SK-N-SH (cell line): Measurements from ENCODE around the gene TAOK2. TPM values are rescaled to one million over a fixed set of nuclear protein-coding genes. Genes with fewer than 3 reads are reported as not detected.

ENCODE experiments used
- CTCF ChIA-PET: fragments of 300-600, 350-600 bp; formaldehyde crosslinking; extraction: SDS; loops from one replicate; lab custom pipeline; 2021; lab: Yijun Ruan, JAX
- POLR2A ChIA-PET: fragments of 350-600 bp; sonication (Branson Sonifier 250); formaldehyde crosslinking; extraction: SDS; loops from one replicate; lab custom pipeline; 2020; ENCODE audit warnings: antibody characterized with exemption, inconsistent platforms; lab: Yijun Ruan, JAX
- DNase-seq: peaks from one replicate; pipeline ENCODE4 v3.0.0; 2012
- H2AFZ ChIP-seq: fragments of 200-600 bp; sonication (generic); 2 replicates; pipeline ENCODE4 v1.8.1; 2016; ENCODE audit warnings: antibody characterized with exemption, mild to moderate bottlenecking, low read depth
- H3F3A ChIP-seq: fragments of 200-600 bp; sonication (generic); replicated peaks from 2 replicates; pipeline ENCODE3; 2016; ENCODE audit warnings: antibody characterized with exemption, mild to moderate bottlenecking; ENCODE audit not compliant: insufficient read depth
- H3K27ac ChIP-seq, 2 experiments: fragments of 200-500 bp in 1 of 2; fragments of 200-600 bp in 1 of 2; sonication (Bioruptor generic) in 1 of 2; sonication (generic), shearing (Covaris generic) in 1 of 2; 2 replicates each; pipeline versions ENCODE4 v1.5.1 to v1.6.1; 2014 to 2016; ENCODE audit warnings: low read depth in 2 of 2, inconsistent platforms in 1 of 2, low read length in 1 of 2, mild to moderate bottlenecking in 1 of 2, mixed read lengths in 1 of 2
- H3K27me3 ChIP-seq: fragments of 200-600 bp; sonication (generic), shearing (Covaris generic); 2 replicates; pipeline ENCODE4 v1.6.1; 2016; ENCODE audit warnings: mixed run types; ENCODE audit not compliant: insufficient read depth
- H3K36me3 ChIP-seq, 2 experiments: fragments of 200-500 bp in 1 of 2; fragments of 200-600 bp in 1 of 2; sonication (Bioruptor generic) in 1 of 2; sonication (generic) in 1 of 2; replicated peaks in 1 of 2; 2 replicates each; pipeline versions ENCODE3 to v1.5.1; 2014 to 2016; ENCODE audit warnings: low read length in 1 of 2, mild to moderate bottlenecking in 1 of 2; ENCODE audit not compliant: insufficient read depth in 2 of 2, control insufficient read depth in 1 of 2
- H3K4me1 ChIP-seq, 2 experiments: fragments of 200-500 bp in 1 of 2; fragments of 200-600 bp in 1 of 2; sonication (Bioruptor generic) in 1 of 2; sonication (generic), shearing (Covaris generic) in 1 of 2; 2 replicates each; pipeline versions ENCODE4 v1.5.1 to v1.6.1; 2014 to 2016; ENCODE audit warnings: low read depth in 1 of 2, low read length in 1 of 2, mixed run types in 1 of 2; ENCODE audit not compliant: insufficient read depth in 2 of 2, control insufficient read depth in 1 of 2
- H3K4me2 ChIP-seq: fragments of 200-600 bp; sonication (generic), shearing (Covaris generic); 2 replicates; pipeline ENCODE4 v1.6.1; 2017; ENCODE audit warnings: mixed run types
- H3K4me3 ChIP-seq, 2 experiments: fragments of 200-500 bp in 1 of 2; fragments of 200-600 bp in 1 of 2; sonication (Bioruptor generic) in 1 of 2; sonication (generic), shearing (Covaris generic) in 1 of 2; 2 replicates each; pipeline versions ENCODE4 v1.5.1 to v1.8.1; 2014 to 2016; ENCODE audit warnings: low read depth in 2 of 2, inconsistent platforms in 1 of 2, low read length in 1 of 2, mild to moderate bottlenecking in 1 of 2, mixed read lengths in 1 of 2, moderate library complexity in 1 of 2
- H3K79me2 ChIP-seq: fragments of 200-600 bp; sonication (generic); 2 replicates; pipeline ENCODE4 v1.8.1; 2017; ENCODE audit warnings: mild to moderate bottlenecking; ENCODE audit not compliant: insufficient read depth
- H3K9ac ChIP-seq: fragments of 200-600 bp; sonication (generic); 2 replicates; pipeline ENCODE4 v1.6.1; 2017; ENCODE audit warnings: mixed run types
- H3K9me2 ChIP-seq: fragments of 200-600 bp; sonication (generic); 2 replicates; pipeline ENCODE4 v1.6.1; 2017; ENCODE audit warnings: mixed run types
- H3K9me3 ChIP-seq: fragments of 200-600 bp; sonication (generic); 2 replicates; pipeline ENCODE4 v1.6.1; 2017; ENCODE audit warnings: mixed run types, mild to moderate bottlenecking, moderate library complexity
- H4K20me1 ChIP-seq: fragments of 200-600 bp; sonication (generic); 2 replicates; pipeline ENCODE4 v1.6.1; 2017; ENCODE audit warnings: mild to moderate bottlenecking, mixed run types; ENCODE audit not compliant: insufficient read depth
- EP300 ChIP-seq, 2 experiments: IDR thresholded peaks; 2 replicates each; pipeline versions ENCODE4 v1.4.0 to v1.6.1; 2012; ENCODE audit warnings: borderline replicate concordance in 1 of 2, low read depth in 1 of 2, low read length in 1 of 2
- FOSL2 ChIP-seq: IDR thresholded peaks from 2 replicates; pipeline ENCODE4 v1.4.0; 2012; ENCODE audit warnings: low read depth, mild to moderate bottlenecking, moderate library complexity, borderline replicate concordance
- FOXJ3 ChIP-seq: sonication (generic); formaldehyde crosslinking; IDR thresholded peaks from 2 replicates; pipeline ENCODE4 v1.5.1; 2020; ENCODE audit warnings: mild to moderate bottlenecking, missing genetic modification reagents
- GABPA ChIP-seq: IDR thresholded peaks from 2 replicates; pipeline ENCODE4 v1.4.0; 2012; ENCODE audit warnings: low read depth, mild to moderate bottlenecking
- GATA2 ChIP-seq: sonication (generic); formaldehyde crosslinking; IDR thresholded peaks from 2 replicates; pipeline ENCODE4 v1.5.0; 2020; ENCODE audit warnings: mild to moderate bottlenecking, missing genetic modification reagents
- JUND ChIP-seq: IDR thresholded peaks from 2 replicates; pipeline ENCODE4 v1.4.0; 2012
- MEF2A ChIP-seq: IDR thresholded peaks from 2 replicates; pipeline ENCODE4 v1.4.0; 2012; ENCODE audit warnings: low read depth, borderline replicate concordance
- POLR2AphosphoS5 ChIP-seq: IDR thresholded peaks from 2 replicates; pipeline ENCODE4 v1.6.1; 2012; ENCODE audit warnings: low read depth, low read length
- RAD21 ChIP-seq: IDR thresholded peaks from 2 replicates; pipeline ENCODE4 v1.6.1; 2012; ENCODE audit warnings: mild to moderate bottlenecking, low read length
- REST ChIP-seq: IDR thresholded peaks from 2 replicates; pipeline ENCODE4 v1.6.1; 2012; ENCODE audit warnings: mild to moderate bottlenecking, low read depth, low read length, moderate library complexity
- RXRA ChIP-seq: IDR thresholded peaks from 2 replicates; pipeline ENCODE4 v1.4.0; 2012; ENCODE audit warnings: low read depth, mild to moderate bottlenecking, borderline replicate concordance
- SIN3A ChIP-seq: IDR thresholded peaks from 2 replicates; pipeline ENCODE4 v1.6.1; 2012; ENCODE audit warnings: low read depth, mild to moderate bottlenecking, low read length, moderate library complexity, borderline replicate concordance
- SMC3 ChIP-seq: IDR thresholded peaks from 2 replicates; pipeline ENCODE4 v1.6.1; 2012; ENCODE audit warnings: low read depth, low read length, improper control_type of control experiment
- TEAD4 ChIP-seq: IDR thresholded peaks from 2 replicates; pipeline ENCODE4 v1.4.0; 2012; ENCODE audit warnings: mild to moderate bottlenecking, borderline replicate concordance; ENCODE audit not compliant: insufficient read depth
- WGBS: methylation state at CpG from one replicate; pipeline ENCODE4 v1.1.6; 2017; ENCODE audit warnings: low lambda C conversion rate; 5-methylcytosine and 5-hydroxymethylcytosine counted together
- polyA plus RNA-seq, 3 experiments: library from polyadenylated mRNA; depleted of rRNA; stranded (reverse); fragments of >200 nt; gene quantifications; 2 replicates each; pipeline ENCODE4 v1.2.3, GENCODE V29; 2012
- TF ChIP-seq, protein P1 (sequence below): IDR thresholded peaks from 2 replicates; pipeline ENCODE4 v1.4.0; 2012; ENCODE audit warnings: low read depth, borderline replicate concordance
- TF ChIP-seq, protein P2 (sequence below): IDR thresholded peaks from 2 replicates; pipeline ENCODE4 v1.4.0; 2012; ENCODE audit warnings: low read depth

TAOK2 gene
- polyA plus RNA-seq, 1 of the 3 experiments (the other 2 are of a cell fraction) = 21.9 TPM

DNA sequence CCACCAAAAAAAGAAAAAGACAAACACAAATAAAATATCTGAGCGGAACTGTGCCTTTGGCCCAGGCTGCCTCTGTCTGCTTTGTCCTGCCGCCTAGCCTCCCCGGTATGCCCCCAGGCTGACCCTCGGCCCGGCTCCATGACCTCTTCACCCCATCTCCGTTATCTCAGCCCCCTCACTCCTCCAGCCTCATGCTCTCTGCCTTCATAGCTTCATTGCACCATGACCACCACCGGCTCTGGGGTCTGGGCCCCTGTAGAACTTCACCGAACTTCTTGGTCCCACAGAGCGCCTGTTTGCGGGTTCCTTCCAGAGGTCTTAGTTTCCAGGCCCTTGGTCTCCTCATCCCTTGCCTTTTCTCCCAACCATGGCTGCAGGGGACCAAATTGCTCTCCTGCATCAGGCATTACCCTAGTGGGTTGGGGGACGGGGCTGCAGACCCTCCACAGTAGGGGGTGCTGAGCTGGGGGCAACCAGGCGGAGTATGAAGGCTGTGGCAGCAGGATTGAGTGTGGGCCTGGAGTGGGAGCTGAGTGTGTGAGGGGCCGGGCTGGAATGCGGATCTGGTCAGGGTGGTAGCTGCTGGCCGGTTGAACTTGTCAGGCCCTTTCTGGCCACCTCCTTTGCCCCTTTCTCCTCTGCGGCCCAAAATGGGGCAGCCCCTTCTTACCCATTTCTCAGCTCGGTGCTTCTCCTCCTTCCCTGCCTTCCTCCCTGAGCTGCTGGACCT is 14.8 kb downstream of the TAOK2 start:
- DNase-seq = no peak
- no peaks in the 10 kb centered on the region for H3K9me2 ChIP-seq
- H2AFZ ChIP-seq = no peak overlapping the region
- H3K79me2 ChIP-seq = no peaks in the 10 kb centered on the region
- H3K4me1 ChIP-seq = no peaks in the 10 kb centered on the region
- TF ChIP-seq MEF2A = no peak
- TF ChIP-seq POLR2AphosphoS5 = no peak
- TF ChIP-seq, protein P1, sequence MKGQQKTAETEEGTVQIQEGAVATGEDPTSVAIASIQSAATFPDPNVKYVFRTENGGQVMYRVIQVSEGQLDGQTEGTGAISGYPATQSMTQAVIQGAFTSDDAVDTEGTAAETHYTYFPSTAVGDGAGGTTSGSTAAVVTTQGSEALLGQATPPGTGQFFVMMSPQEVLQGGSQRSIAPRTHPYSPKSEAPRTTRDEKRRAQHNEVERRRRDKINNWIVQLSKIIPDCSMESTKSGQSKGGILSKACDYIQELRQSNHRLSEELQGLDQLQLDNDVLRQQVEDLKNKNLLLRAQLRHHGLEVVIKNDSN = no peak
- no peak for TF ChIP-seq FOSL2
- no peak for TF ChIP-seq GATA2 (CRISPR knock-in tag)
- no peak for TF ChIP-seq RAD21
- TF ChIP-seq FOXJ3 (CRISPR knock-in tag) = no peak
- TF ChIP-seq TEAD4 = no peak
- TF ChIP-seq SIN3A = no peak
- TF ChIP-seq RXRA = no peak
- POLR2A ChIA-PET = interaction anchor here (1.4 to 3.2 kb wide), 2 partner anchors 12 to 15 kb away, joined by 3 to 7 read pairs; partner anchors contain the start of gene TAOK2
- no peaks in the 10 kb centered on the region for H3K27me3 ChIP-seq
- no peak overlapping the region for H3K9ac ChIP-seq
- peaks cover 16 to 95% of the 10 kb centered on the region in 2 experiments for H3K36me3 ChIP-seq
- H3K9me3 ChIP-seq = no peaks in the 10 kb centered on the region
- no peak overlapping the region for H3K4me3 ChIP-seq
- no peaks in the 10 kb centered on the region for H4K20me1 ChIP-seq
- 94% methylated on average over 13 of the region's 17 CpGs for WGBS
- H3K27ac ChIP-seq = no peak overlapping the region
- H3K4me2 ChIP-seq = no peak overlapping the region
- H3F3A ChIP-seq = peaks cover 5% of the 10 kb centered on the region
- CTCF ChIA-PET = interaction anchor here (1.3 to 3.4 kb wide), 2 partner anchors 11 to 13 kb away, joined by 3 to 13 read pairs; no protein-coding TSS in a partner anchor

DNA sequence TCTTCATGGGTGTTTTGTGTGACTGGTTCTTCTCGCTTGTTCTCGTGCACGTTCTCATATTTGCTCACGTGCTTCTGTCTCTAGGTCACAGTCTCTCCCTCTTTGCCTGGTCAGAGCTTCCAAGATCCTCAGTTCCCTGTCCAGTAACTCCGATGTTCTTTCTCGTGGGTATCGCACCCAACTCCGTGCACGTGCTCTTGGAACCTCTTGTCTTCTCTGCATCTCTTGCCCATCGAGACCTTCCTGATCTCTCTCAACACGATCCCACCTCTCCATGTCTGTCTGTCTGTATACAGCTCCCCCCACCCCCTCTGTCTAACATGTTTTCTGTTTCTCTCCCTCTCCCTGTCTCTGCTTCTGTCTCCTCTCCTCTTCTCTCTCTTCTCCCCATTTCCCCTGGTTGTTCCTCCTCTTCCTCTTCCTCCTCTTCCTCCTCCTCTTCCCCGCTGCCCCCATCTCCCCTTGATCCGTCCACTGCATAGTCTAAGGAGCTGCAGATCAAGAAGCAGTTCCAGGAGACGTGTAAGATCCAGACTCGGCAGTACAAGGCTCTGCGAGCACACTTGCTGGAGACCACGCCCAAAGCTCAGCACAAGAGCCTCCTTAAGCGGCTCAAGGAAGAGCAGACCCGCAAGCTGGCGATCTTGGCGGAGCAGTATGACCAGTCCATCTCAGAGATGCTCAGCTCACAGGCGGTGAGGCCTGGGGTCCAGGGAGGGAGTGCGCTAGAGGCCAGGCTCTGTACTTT is 15.6 kb downstream of the TAOK2 start:
- Histone ChIP-seq H3K9me2 (no peaks in the 10 kb centered on the region), H3K36me3 (peaks cover 8 to 90% of the 10 kb centered on the region in 2 experiments), H3K4me3 (no peak overlapping the region), H3K27me3 (no peaks in the 10 kb centered on the region), H4K20me1 (no peaks in the 10 kb centered on the region), H3K79me2 (no peaks in the 10 kb centered on the region), H2AFZ (no peak overlapping the region), H3F3A (peaks cover 9% of the 10 kb centered on the region), H3K27ac (no peak overlapping the region), H3K9me3 (no peaks in the 10 kb centered on the region), H3K4me2 (no peak overlapping the region), H3K9ac (no peak overlapping the region), H3K4me1 (no peaks in the 10 kb centered on the region)
- no peak for DNase-seq
- 93% methylated on average over 23 of the region's 23 CpGs for WGBS
- CTCF ChIA-PET = interaction anchor here (1.3 kb wide), 1 partner anchor 14 kb away, joined by 3 read pairs; no protein-coding TSS in a partner anchor
- POLR2A ChIA-PET = interaction anchor here (0.5 to 1.4 kb wide), 2 partner anchors 16 to 52 kb away, joined by 3 to 4 read pairs; partner anchors contain the start of gene TAOK2
- no peak for TF ChIP-seq GABPA
- TF ChIP-seq JUND = no peak
- no peak for TF ChIP-seq MEF2A
- no peak for TF ChIP-seq FOSL2
- TF ChIP-seq, protein P1 = no peak
- TF ChIP-seq, protein P2, sequence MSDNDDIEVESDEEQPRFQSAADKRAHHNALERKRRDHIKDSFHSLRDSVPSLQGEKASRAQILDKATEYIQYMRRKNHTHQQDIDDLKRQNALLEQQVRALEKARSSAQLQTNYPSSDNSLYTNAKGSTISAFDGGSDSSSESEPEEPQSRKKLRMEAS = no peak
- no peak for TF ChIP-seq SMC3
- no peak for TF ChIP-seq REST
- TF ChIP-seq EP300 (IDR thresholded peaks at IDR 0.05; ENCODE audit: borderline replicate concordance in 1 of 2, low read depth in 1 of 2, low read length in 1 of 2) = no peak
